ENCODE data around the gene GSDMA.

The GSDMA gene

DNA sequence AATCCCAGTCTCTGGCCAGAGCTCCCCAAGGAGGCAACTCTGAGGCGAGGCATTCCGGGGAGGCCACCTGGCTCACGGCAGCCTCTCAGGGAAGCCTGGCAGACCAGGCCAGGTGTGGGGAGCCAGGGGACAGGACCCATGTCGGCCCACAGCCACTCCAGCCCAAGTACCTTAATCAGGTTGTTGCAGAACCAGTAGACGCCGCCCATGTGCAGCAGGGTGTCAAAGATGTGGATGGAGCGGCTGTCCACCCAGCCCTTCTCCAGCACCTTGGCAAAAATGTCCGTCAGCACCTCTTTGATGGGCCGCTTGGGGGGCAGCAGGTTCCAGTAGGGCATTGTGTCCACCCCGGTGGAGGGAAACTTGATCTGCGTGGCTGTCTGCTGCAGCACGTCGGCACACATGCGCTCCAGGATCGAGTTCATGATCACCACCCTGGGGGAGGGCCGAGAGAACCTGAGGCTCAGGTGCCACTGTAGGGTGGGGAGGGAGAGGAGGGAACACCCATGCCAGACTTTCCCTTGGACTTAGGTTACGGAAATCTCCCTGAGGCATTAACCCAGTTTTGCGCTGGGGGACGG is 60.2 kb downstream of the GSDMA start:
- DNase-seq (ENCODE audit: low read depth), result no peak

GRCh38 chr17:40023590-40024292 is 60.9 kb downstream of the GSDMA start:
- DNase-seq (ENCODE audit: low read depth), result no peak

GRCh38 chr17:40024901-40025300 is 62.1 kb downstream of the GSDMA start:
- DNase-seq (ENCODE audit: low read depth), result no peak

DNA sequence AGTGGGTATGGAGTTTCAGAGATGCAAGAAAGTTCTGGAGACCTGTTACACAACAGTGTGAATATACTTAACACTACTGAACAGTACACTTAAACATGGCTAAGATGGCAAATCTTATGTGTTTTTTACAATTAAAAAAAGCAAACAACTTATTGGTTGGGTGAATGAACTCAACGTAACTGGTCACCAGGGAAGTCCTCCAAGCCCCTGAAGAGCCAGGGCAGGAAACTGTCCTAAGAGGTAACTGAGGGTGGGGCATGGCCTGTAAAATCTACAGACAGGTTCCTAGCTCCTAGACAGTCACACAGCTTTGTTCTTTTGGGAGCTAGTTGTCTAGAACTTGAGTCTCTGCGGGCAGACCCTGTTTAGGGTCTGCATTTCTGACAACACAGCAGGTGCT is 62.8 kb downstream of the GSDMA start:
- no peak for DNase-seq (ENCODE audit: low read depth)

- DNase-seq (ENCODE audit: low read depth), result no peak
These were observed 63.4 kb downstream of the GSDMA start for GRCh38 chr17:40025991-40026815.

DNA sequence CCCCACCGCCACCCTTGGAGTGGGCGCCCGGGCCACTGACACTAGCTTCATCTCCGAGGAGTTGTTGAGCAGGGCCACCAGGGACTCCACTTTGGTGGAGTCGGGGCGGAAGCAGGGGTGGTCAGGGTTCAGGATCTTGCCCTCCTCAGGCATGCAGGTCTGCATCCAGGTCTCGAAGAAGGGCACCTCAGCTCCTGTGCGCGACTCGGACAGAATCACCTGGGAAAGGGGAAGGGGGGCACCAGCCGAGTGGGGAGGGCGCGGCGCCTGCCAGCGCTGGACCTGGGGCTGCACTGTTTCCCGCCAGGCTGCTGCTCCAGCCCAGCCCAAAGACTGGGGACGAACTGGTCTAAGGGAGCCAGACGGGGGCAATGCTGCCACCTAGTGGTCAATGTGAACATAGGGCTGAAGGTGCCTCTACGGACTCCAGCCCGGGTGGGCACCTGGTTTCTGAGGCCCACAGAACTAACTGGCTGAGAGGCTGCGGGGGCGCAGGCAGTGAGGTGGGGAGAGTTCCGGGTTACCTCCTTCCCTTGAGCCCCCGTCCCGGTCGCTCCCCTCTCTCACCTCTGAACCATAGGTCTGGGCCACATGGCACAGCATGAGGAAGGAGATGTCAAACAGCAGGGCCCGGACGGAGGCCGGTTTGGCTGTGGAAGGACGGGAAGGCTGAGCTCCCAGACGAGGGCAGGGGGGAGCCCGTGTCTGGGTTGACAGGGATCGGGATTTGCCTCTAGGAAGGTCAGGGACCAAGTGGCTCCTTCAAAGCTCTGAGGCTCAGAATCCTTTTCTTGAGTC is 64.2 kb downstream of the GSDMA start:
- DNase-seq (ENCODE audit: low read depth), result peak; percentile 36

Measured in stimulated activated CD8-positive, alpha-beta memory T cell treated with anti-CD3 and anti-CD28 coated beads, Interleukin-12 subunit alpha, Interleukin-12 subunit beta, amount 100 ng/mL, for 4 hours (primary cell).